ENCODE results near the gene PCAT6. TPM values are rescaled to one million over a fixed set of nuclear protein-coding genes. Genes with fewer than 3 reads are reported as not detected.
"Not testable (repeated sequence)": the region's sequence is repeated elsewhere in the genome, so short reads cannot be mapped to it uniquely, and the experiment has no call there.

The PCAT6 gene
- total RNA-seq, 1 donor from 2014 or later, result not detected

DNA sequence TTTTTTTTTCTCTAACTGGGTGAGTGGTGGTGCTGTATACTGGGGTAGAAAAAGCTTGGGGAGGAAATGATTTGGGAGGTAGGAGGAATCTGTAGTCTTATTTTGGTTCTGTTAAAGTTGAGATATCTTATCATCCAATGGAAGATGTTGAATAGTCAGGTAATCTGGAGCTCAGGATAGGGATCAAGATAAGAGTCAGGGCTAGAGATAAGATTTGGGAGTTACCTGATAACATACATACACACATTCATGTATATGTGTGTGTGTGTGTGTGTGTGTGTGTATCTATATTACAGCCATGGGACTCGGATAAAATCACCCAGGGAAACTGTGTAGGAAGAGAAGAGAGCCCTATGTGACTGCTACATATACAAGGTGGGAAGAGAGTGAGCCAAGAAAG is 8.1 kb downstream of the PCAT6 start:
- no peak overlapping the region for H3K27ac ChIP-seq (ENCODE audit: low read depth, low read length)
- H3K36me3 ChIP-seq (ENCODE audit: control insufficient read depth in 3 of 3, insufficient read depth in 3 of 3, low read length in 3 of 3), result no peaks in the 10 kb centered on the region
- no peak overlapping the region for H3K4me3 ChIP-seq (ENCODE audit: low read length in 3 of 3)
- H3K9ac ChIP-seq (ENCODE audit: low read depth in 1 of 3, low read length in 3 of 3), result no peak overlapping the region
- H3K9me3 ChIP-seq (ENCODE audit: control insufficient read depth in 3 of 3, low read length in 3 of 3), result no peaks in the 10 kb centered on the region
- H3K27me3 ChIP-seq (ENCODE audit: control insufficient read depth in 3 of 3, insufficient read depth in 3 of 3, low read length in 3 of 3), result no peaks in the 10 kb centered on the region
- no peaks in the 10 kb centered on the region for H3K4me1 ChIP-seq (ENCODE audit: control insufficient read depth in 3 of 3, insufficient read depth in 3 of 3, low read length in 3 of 3)

DNA sequence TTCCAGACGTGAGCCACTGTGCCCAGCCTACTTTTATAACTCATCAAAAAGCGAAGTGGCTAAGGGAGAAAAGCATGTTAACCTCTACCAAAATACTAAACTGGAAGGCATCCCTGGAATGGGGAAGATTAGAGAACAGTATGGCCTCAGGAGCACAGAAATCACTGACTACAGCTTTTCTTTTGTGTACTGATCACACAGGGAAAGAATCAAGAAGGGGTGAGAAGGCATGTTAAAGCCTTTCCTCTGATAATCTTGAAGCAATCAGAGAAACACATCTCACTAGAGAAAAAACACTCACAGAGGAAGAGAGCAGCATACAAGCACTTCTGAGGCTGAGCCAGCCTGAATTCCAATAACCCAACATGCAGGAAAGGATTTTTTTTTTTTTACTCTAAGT is 10.7 kb downstream of the PCAT6 start:
- H3K4me1 ChIP-seq (ENCODE audit: control insufficient read depth in 3 of 3, insufficient read depth in 3 of 3, low read length in 3 of 3), result no peaks in the 10 kb centered on the region
- H3K9me3 ChIP-seq (ENCODE audit: control insufficient read depth in 3 of 3, low read length in 3 of 3), result no peaks in the 10 kb centered on the region
- no peaks in the 10 kb centered on the region for H3K36me3 ChIP-seq (ENCODE audit: control insufficient read depth in 3 of 3, insufficient read depth in 3 of 3, low read length in 3 of 3)
- no peak overlapping the region for H3K27ac ChIP-seq (ENCODE audit: low read depth, low read length)
- H3K4me3 ChIP-seq (ENCODE audit: low read length in 3 of 3), result no peak overlapping the region
- no peak overlapping the region for H3K9ac ChIP-seq (ENCODE audit: low read depth in 1 of 3, low read length in 3 of 3)
- peaks cover 0 to 3% (median 0%) of the 10 kb centered on the region in 3 donors for H3K27me3 ChIP-seq (ENCODE audit: control insufficient read depth in 3 of 3, insufficient read depth in 3 of 3, low read length in 3 of 3)

DNA sequence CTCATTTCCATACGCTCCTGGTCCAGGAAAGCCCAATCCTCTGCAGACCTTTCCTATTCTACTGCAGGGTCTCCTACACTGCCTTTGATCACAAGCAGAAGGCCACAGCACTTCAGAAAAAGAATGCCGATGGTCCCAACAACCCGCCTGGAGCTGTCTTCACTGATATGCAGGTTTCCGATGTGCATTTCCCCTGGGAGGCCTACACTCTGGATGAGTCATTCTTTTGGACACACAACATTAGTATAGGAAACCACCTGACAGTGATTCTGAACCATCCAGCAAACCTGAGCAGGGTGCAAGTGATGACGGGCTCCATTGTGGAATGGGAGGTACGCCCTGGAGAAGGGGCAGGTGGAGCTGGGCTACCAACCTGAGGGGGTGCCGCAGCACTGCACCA is 15.0 kb downstream of the PCAT6 start:
- Histone ChIP-seq H3K36me3 (ENCODE audit: control insufficient read depth in 3 of 3, insufficient read depth in 3 of 3, low read length in 3 of 3) (no peaks in the 10 kb centered on the region), H3K4me3 (ENCODE audit: low read length in 3 of 3) (no peak overlapping the region), H3K9me3 (ENCODE audit: control insufficient read depth in 3 of 3, low read length in 3 of 3) (no peaks in the 10 kb centered on the region), H3K27me3 (ENCODE audit: control insufficient read depth in 3 of 3, insufficient read depth in 3 of 3, low read length in 3 of 3) (peaks cover 0 to 3% (median 0%) of the 10 kb centered on the region in 3 donors), H3K9ac (ENCODE audit: low read depth in 1 of 3, low read length in 3 of 3) (no peak overlapping the region), H3K4me1 (ENCODE audit: control insufficient read depth in 3 of 3, insufficient read depth in 3 of 3, low read length in 3 of 3) (no peaks in the 10 kb centered on the region), H3K27ac (ENCODE audit: low read depth, low read length) (no peak overlapping the region)

DNA sequence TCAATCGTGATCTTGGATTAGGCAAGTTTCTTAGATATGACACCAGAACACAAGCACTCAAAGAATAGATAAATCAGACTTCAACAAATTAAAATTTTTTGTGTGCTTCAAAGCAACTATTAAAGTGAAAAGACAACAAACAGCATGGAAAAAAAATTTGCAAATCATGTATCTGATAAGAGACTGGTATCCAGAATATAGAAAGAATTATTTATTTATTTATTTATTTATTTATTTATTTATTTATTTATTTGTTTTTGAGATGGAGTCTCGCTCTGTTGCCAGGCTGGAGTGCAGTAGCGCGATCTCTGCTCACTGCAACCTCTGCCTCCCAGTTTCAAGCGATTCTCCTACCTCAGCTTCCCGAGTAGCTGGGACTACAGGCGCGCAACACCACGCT is 18.5 kb downstream of the PCAT6 start:
- not testable (repeated sequence) for H3K4me3 ChIP-seq (ENCODE audit: low read length in 3 of 3); H3K4me1 ChIP-seq (ENCODE audit: control insufficient read depth in 3 of 3, insufficient read depth in 3 of 3, low read length in 3 of 3); H3K9ac ChIP-seq (ENCODE audit: low read depth in 1 of 3, low read length in 3 of 3); H3K36me3 ChIP-seq (ENCODE audit: control insufficient read depth in 3 of 3, insufficient read depth in 3 of 3, low read length in 3 of 3); H3K9me3 ChIP-seq (ENCODE audit: control insufficient read depth in 3 of 3, low read length in 3 of 3); H3K27ac ChIP-seq (ENCODE audit: low read depth, low read length); H3K27me3 ChIP-seq (ENCODE audit: control insufficient read depth in 3 of 3, insufficient read depth in 3 of 3, low read length in 3 of 3)

DNA sequence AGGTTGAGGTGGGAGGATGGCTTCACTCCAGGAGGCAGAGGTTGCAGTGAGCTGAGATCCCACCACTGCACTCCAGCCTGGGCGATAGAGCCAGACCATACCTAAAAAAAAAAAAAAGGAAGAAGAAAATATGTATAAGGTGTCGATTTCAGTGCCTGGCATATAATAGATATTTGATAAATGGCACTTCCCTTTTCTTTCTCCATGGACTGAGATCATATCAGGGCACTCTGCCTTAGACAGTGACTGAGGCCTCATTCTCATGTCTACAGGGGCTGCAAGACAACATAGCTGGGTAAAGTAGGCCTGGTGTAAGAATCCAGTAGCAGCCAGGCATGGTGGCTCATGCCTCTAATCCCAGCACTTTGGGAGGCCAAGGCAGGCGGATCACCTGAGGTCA is 21.2 kb downstream of the PCAT6 start:
- Histone ChIP-seq H3K4me3 (ENCODE audit: low read length in 3 of 3) (no peak overlapping the region), H3K9ac (ENCODE audit: low read depth in 1 of 3, low read length in 3 of 3) (no peak overlapping the region), H3K4me1 (ENCODE audit: control insufficient read depth in 3 of 3, insufficient read depth in 3 of 3, low read length in 3 of 3) (no peaks in the 10 kb centered on the region), H3K36me3 (ENCODE audit: control insufficient read depth in 3 of 3, insufficient read depth in 3 of 3, low read length in 3 of 3) (no peaks in the 10 kb centered on the region), H3K27me3 (ENCODE audit: control insufficient read depth in 3 of 3, insufficient read depth in 3 of 3, low read length in 3 of 3) (peaks cover 0 to 9% (median 7%) of the 10 kb centered on the region in 3 donors), H3K9me3 (ENCODE audit: control insufficient read depth in 3 of 3, low read length in 3 of 3) (no peaks in the 10 kb centered on the region), H3K27ac (ENCODE audit: low read depth, low read length) (no peak overlapping the region)

DNA sequence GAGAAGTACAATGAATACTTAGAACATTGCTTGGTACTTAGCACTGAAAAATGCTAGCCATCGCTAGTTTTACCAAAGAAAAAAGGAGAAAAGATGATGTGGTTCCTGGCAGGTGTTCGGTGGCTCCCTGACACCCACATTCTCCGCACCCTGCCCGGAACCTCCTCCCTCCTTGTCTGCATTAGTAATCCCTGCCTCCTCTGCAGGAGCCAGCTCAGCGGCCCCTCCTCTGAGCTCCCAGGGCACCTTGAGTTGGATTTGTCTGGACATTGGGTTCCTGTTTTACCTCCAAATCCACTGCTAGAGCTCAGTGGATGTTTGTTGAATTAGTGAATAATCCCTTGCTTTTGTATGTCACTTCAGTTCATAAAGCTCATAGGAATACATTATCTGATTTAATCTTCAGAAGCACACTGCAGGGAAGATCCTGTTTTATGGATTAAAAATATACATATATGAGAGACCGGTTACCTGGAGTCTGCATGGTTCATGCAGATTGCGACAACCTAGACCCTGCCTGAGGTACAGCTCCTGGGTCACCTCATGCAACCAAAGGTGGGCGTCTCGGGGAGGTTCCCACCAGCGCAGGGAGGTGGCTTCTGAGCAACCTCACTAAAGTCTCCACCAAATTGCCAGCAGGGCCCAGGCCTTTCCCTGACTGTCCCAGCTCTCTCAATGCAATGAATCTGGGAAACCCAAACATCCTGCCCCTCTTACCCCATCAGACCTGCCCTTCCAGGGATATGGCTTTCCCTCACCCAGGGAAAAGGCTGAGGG is 24.2 kb downstream of the PCAT6 start:
- Histone ChIP-seq H3K36me3 (ENCODE audit: control insufficient read depth in 3 of 3, insufficient read depth in 3 of 3, low read length in 3 of 3) (no peaks in the 10 kb centered on the region), H3K27ac (ENCODE audit: low read depth, low read length) (no peak overlapping the region), H3K9ac (ENCODE audit: low read depth in 1 of 3, low read length in 3 of 3) (no peak overlapping the region), H3K4me3 (ENCODE audit: low read length in 3 of 3) (no peak overlapping the region), H3K27me3 (ENCODE audit: control insufficient read depth in 3 of 3, insufficient read depth in 3 of 3, low read length in 3 of 3) (peaks cover 0 to 11% (median 9%) of the 10 kb centered on the region in 3 donors), H3K4me1 (ENCODE audit: control insufficient read depth in 3 of 3, insufficient read depth in 3 of 3, low read length in 3 of 3) (no peaks in the 10 kb centered on the region), H3K9me3 (ENCODE audit: control insufficient read depth in 3 of 3, low read length in 3 of 3) (no peaks in the 10 kb centered on the region)

DNA sequence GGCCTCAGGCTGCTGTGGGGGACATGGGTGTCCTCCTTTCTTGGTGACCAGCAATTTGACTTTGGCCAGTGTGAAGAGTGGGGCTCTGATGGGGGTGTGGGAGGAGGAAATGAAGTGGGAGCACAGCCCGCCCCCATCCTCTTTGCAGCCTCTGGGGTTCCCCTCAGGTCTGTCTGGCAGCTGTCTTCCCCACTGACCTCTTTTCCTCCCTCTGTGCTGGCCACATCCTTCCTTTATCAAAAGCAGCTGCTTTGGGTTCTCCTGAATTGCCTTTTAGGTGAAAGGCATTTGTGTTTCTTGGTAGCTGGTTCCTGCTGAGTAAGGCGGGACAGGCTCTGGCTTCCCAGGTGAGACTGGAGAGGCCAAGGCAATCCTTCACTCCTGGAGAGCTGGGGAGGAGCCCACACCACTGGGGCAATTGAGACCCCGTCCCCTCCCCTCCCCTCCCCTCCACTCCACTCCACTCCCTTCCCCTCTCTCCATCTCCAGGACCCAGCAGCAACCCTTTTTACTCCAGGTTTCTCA is 24.9 kb downstream of the PCAT6 start:
- Histone ChIP-seq H3K27ac (ENCODE audit: low read depth, low read length) (no peak overlapping the region), H3K9ac (ENCODE audit: low read depth in 1 of 3, low read length in 3 of 3) (no peak overlapping the region), H3K4me1 (ENCODE audit: control insufficient read depth in 3 of 3, insufficient read depth in 3 of 3, low read length in 3 of 3) (no peaks in the 10 kb centered on the region), H3K4me3 (ENCODE audit: low read length in 3 of 3) (no peak overlapping the region), H3K36me3 (ENCODE audit: control insufficient read depth in 3 of 3, insufficient read depth in 3 of 3, low read length in 3 of 3) (no peaks in the 10 kb centered on the region), H3K27me3 (ENCODE audit: control insufficient read depth in 3 of 3, insufficient read depth in 3 of 3, low read length in 3 of 3) (peaks cover 0 to 11% (median 9%) of the 10 kb centered on the region in 3 donors), H3K9me3 (ENCODE audit: control insufficient read depth in 3 of 3, low read length in 3 of 3) (no peaks in the 10 kb centered on the region)

DNA sequence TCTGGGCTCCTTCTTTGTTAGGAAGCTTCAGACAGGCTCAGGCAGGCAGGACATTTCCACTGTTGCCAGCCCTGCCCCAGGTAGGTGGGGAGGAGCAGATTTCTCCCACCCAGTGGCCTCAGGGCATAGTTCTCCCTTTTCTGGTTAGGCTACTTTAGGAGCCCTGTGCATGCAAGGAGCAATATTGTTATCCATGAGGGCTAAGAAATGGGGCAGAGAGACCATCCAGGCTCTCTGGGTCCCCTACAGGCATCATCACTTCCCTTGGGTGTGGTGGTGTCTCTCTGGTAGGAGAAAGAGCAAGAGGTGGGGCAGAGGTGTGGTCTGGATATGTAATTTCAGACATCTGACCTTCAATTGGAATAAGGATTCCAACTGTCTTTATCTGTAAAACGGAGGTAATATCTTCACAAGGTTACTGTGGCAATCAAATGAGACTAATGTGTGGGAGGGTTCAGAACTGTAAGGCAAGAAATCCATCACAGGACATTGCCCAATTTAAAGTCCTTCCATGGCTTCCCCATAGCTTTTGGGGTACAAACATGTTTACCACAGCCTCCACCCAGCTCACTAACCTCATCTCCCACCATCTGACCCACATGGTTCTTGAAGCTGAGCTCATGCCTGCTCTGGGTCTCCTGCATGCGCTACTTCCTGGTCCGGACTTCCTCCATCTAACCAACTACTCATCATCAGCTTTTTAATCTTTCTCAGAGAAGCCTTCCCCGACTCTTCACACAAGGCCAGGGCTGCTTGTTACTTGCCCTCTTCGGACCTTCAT is 26.1 kb downstream of the PCAT6 start:
- no peak overlapping the region for H3K27ac ChIP-seq (ENCODE audit: low read depth, low read length)
- H3K9me3 ChIP-seq (ENCODE audit: control insufficient read depth in 3 of 3, low read length in 3 of 3), result no peaks in the 10 kb centered on the region
- H3K9ac ChIP-seq (ENCODE audit: low read depth in 1 of 3, low read length in 3 of 3), result no peak overlapping the region
- H3K4me1 ChIP-seq (ENCODE audit: control insufficient read depth in 3 of 3, insufficient read depth in 3 of 3, low read length in 3 of 3), result no peaks in the 10 kb centered on the region
- no peaks in the 10 kb centered on the region for H3K36me3 ChIP-seq (ENCODE audit: control insufficient read depth in 3 of 3, insufficient read depth in 3 of 3, low read length in 3 of 3)
- H3K27me3 ChIP-seq (ENCODE audit: control insufficient read depth in 3 of 3, insufficient read depth in 3 of 3, low read length in 3 of 3), result peaks cover 0 to 11% (median 9%) of the 10 kb centered on the region in 3 donors
- H3K4me3 ChIP-seq (ENCODE audit: low read length in 3 of 3), result no peak overlapping the region

DNA sequence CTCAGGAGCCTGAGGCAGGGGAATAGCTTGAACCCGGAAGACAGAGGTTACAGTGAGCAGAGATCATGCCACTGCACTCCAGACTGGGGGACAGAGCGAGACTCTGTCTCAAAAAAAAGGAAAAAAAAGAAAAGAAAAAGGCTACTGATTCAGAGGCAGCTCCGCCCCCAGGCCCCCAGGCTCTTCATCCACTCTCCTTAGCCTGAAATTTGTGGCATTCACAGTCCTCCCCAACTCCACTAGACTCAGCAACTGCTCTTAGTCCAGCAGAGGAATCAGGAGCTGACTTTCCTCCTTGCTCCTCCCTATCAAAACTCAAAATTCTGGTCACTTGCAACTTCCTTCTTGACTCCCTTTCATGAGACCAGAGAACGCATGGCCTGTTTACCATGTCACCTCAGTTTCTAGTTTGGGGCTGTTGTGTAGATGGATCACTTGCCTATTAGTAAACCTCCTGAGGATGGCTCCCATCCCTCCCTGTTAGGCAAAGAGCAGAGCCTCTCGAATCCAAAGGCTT is 27.1 kb downstream of the PCAT6 start:
- peaks cover 0 to 11% (median 9%) of the 10 kb centered on the region in 3 donors for H3K27me3 ChIP-seq (ENCODE audit: control insufficient read depth in 3 of 3, insufficient read depth in 3 of 3, low read length in 3 of 3)
- no peaks in the 10 kb centered on the region for H3K9me3 ChIP-seq (ENCODE audit: control insufficient read depth in 3 of 3, low read length in 3 of 3)
- H3K9ac ChIP-seq (ENCODE audit: low read depth in 1 of 3, low read length in 3 of 3), result no peak overlapping the region
- H3K27ac ChIP-seq (ENCODE audit: low read depth, low read length), result no peak overlapping the region
- no peak overlapping the region for H3K4me3 ChIP-seq (ENCODE audit: low read length in 3 of 3)
- no peaks in the 10 kb centered on the region for H3K4me1 ChIP-seq (ENCODE audit: control insufficient read depth in 3 of 3, insufficient read depth in 3 of 3, low read length in 3 of 3)
- H3K36me3 ChIP-seq (ENCODE audit: control insufficient read depth in 3 of 3, insufficient read depth in 3 of 3, low read length in 3 of 3), result no peaks in the 10 kb centered on the region

DNA sequence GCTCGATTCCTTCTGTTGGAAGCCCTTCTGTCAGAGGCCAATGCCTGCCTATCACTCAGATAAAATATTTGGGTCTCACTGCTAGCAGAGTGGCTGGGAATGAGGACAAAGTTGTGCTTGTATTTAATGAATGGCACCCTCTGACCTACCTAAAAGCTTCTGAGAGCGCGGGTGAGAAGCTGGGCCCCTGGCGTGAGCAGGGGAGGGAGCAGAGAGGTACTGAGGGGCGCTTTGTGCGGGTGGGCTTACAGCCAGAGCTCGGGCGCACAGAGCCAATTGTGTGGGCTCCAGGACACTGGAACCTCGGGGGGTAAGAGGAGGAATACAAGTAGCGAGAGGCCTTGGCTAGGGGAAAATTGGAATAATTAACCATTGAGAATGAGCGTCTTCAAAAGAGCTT is 32.3 kb downstream of the PCAT6 start:
- Histone ChIP-seq H3K27me3 (ENCODE audit: control insufficient read depth in 3 of 3, insufficient read depth in 3 of 3, low read length in 3 of 3) (peaks cover 0 to 6% (median 0%) of the 10 kb centered on the region in 3 donors), H3K9ac (ENCODE audit: low read depth in 1 of 3, low read length in 3 of 3) (no peak overlapping the region), H3K4me1 (ENCODE audit: control insufficient read depth in 3 of 3, insufficient read depth in 3 of 3, low read length in 3 of 3) (no peaks in the 10 kb centered on the region), H3K4me3 (ENCODE audit: low read length in 3 of 3) (no peak overlapping the region), H3K36me3 (ENCODE audit: control insufficient read depth in 3 of 3, insufficient read depth in 3 of 3, low read length in 3 of 3) (no peaks in the 10 kb centered on the region), H3K27ac (ENCODE audit: low read depth, low read length) (no peak overlapping the region), H3K9me3 (ENCODE audit: control insufficient read depth in 3 of 3, low read length in 3 of 3) (no peaks in the 10 kb centered on the region)

Data from skeletal muscle tissue (tissue), 4 donors.